Fibroblast of the aortic adventitia (primary cell): Measurements from ENCODE around the gene EPHA10. TPM values are rescaled to one million over a fixed set of nuclear protein-coding genes. Genes with fewer than 3 reads are reported as not detected.

Source experiments
- DNase-seq: peaks from one replicate; pipeline ENCODE4 v3.0.0-alpha.2; 2010; ENCODE audit warnings: low read depth
- H3K4me3 ChIP-seq: 2 replicates; pipeline ENCODE4 v1.5.1; 2011; ENCODE audit warnings: low read depth, mild to moderate bottlenecking, control low read depth, low read length, moderate library complexity
- total RNA-seq: library from RNA; depleted of rRNA; stranded (reverse); fragments of >200 nt; gene quantifications from 2 replicates; pipeline ENCODE4 v1.2.3, GENCODE V29; 2012; ENCODE audit warnings: low replicate concordance
- TF ChIP-seq, protein P1 (sequence below): IDR thresholded peaks from 2 replicates; pipeline ENCODE4 v1.5.1; 2011; ENCODE audit warnings: mild to moderate bottlenecking, low read length, control low read depth, inconsistent platforms; ENCODE audit not compliant: insufficient read depth

Gene EPHA10
- total RNA-seq, 1 donor = not detected

DNA sequence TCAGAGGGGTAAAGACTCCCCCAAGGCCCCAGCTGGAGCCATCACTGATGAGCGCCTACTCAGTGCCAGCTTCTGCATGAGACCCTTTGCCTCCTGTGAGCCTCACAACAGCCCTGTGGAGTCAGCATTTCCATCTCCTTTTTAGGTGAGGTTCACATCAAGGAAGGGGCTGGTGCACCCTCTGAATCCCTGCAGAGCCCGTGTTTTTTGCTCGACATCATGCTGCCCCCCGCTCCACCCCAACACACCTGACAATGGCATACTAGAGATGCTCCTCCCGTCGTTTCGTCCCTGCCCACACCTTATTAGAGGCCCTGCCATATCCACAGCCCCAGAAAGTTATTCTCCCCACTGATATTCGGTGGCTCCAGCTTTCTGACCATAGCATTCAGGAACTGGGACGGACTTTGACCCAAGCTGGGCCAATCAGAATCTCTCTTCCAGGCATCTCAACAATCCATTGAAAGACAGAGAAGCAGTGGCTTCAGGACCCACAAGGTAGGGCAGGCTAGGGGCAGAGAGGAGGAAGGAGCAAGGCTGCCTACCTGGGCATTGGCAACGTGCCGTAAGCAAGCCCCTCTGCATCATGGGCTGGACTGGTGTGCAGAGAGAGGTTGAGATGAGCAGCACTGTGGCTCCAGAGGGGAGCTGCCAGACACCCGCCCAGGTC, 32.7 kb downstream of the EPHA10 start:
- H3K4me3 ChIP-seq = no peak overlapping the region
- DNase-seq = no peak
- TF ChIP-seq, protein P1, sequence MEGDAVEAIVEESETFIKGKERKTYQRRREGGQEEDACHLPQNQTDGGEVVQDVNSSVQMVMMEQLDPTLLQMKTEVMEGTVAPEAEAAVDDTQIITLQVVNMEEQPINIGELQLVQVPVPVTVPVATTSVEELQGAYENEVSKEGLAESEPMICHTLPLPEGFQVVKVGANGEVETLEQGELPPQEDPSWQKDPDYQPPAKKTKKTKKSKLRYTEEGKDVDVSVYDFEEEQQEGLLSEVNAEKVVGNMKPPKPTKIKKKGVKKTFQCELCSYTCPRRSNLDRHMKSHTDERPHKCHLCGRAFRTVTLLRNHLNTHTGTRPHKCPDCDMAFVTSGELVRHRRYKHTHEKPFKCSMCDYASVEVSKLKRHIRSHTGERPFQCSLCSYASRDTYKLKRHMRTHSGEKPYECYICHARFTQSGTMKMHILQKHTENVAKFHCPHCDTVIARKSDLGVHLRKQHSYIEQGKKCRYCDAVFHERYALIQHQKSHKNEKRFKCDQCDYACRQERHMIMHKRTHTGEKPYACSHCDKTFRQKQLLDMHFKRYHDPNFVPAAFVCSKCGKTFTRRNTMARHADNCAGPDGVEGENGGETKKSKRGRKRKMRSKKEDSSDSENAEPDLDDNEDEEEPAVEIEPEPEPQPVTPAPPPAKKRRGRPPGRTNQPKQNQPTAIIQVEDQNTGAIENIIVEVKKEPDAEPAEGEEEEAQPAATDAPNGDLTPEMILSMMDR = no peak

DNA sequence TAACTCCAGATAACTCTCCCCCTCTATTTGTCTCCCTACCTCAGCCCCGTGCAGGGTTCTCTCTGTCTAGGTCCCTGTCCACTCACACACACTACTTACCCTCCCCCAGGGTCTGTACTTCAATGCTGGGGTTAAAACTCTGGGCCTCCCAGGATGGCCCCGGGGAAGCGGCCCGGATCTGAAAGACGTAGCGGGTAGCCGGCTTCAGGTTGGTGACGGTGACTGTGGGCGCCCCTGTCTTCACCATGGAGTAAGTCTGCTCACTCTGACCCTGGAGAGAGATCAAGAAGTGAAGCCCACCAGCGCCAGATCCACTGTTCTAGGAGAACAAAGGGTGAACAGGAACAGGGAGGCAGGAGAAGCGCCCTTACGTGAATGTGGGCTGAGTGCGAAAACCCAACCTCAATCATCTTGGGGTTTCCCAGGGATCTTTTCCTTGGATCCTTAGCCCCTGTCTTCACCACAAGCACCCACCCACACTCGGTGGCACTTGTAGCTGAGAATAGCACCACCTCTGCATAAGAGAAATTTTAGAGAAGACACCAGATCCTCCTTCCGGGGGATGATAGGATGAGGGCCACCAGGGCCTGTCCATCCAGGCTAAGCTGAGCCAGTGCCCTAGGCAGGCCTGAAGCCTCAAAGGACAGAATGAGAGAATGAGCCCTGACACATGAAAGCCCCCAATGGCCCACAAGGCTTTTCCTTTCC, 33.5 kb downstream of the EPHA10 start:
- no peak overlapping the region for H3K4me3 ChIP-seq
- no peak for DNase-seq
- TF ChIP-seq, protein P1 = no peak

DNA sequence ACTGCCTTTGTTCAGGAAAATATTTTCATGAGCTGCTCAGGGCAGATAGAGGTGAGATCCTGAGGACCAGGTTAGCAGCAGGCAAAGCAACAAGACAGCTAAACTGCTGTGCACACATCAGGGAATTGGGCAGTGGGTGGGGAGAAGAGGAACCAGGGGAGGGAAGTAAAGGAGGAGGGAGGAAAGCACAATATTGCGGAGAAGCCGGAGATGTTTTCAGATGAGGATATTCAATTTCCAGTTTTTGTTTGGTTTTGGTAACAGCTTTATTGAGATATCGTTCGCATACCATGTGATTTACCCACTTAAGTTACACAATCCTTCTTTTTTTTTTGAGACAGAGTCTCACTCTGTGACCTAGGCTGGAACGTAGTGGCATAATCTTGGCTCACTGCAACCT, 34.5 kb downstream of the EPHA10 start:
- DNase-seq = no peak

DNA sequence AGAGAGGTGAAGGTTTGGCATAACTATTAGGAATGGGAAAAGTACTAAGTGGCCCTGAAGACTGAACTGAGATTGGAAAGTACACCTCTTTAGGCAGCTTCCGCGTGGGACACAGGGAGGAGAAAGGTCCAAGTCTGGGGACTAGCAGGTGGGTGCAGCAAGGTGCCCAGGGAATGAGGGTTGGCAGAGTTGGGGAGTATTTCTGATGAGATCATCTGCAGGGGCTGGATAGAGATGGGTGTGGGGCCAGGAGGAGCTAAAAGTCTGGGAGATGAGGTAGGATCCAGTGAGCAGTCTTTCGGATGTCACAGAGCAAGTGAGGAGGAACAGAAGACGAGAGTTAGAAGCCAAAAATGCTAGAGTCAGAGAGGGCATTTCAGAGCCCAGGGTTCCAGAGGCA, 36.5 kb downstream of the EPHA10 start:
- no peak for DNase-seq
- TF ChIP-seq, protein P1 = no peak

More for the DNA sequence above, 34.5 kb downstream of the EPHA10 start:
- H3K4me3 ChIP-seq = no peak overlapping the region
- TF ChIP-seq, protein P1 = no peak

DNA sequence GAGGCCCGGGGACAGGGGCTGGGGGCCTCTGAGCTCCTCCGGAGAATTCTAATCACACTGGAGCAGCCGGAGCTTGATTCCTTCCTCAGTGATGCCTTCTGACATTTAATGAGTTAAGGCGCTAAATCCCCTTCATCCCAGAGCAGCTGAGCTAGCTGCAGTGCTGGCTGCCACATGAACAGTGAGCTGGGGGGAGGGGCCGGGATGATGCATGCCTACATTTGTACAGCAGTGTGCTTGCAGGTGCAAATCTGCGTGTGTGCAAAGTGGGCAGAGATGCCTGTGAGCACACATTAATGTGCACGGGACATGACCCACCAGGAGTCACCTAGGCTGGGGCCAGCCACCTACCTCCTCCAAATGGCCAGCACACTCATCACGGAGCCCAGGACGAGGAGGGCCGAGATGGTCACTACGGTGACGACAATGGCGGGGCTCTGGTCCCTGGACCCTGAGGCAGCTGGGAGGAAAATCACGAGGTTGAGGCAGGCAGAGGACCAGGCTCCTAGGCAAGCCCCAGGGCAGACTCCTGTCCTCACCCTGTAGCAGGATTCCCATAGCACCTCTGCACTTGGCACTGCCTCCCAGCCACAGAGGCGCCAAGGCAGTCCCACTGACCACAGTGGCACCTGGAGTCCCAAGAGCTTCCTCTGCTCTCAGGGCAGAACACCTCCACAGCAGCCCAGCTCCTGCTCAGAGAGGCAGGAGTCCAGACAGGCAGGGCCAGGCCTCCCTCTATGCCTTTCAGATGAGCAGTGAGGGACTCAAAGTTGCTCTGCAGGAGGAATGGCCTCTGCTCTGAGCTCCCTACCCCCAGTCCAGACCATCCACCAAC, 38.0 kb downstream of the EPHA10 start:
- DNase-seq = no peak
- TF ChIP-seq, protein P1 = no peak

More for the DNA sequence above, 36.5 kb downstream of the EPHA10 start:
- no peak overlapping the region for H3K4me3 ChIP-seq

DNA sequence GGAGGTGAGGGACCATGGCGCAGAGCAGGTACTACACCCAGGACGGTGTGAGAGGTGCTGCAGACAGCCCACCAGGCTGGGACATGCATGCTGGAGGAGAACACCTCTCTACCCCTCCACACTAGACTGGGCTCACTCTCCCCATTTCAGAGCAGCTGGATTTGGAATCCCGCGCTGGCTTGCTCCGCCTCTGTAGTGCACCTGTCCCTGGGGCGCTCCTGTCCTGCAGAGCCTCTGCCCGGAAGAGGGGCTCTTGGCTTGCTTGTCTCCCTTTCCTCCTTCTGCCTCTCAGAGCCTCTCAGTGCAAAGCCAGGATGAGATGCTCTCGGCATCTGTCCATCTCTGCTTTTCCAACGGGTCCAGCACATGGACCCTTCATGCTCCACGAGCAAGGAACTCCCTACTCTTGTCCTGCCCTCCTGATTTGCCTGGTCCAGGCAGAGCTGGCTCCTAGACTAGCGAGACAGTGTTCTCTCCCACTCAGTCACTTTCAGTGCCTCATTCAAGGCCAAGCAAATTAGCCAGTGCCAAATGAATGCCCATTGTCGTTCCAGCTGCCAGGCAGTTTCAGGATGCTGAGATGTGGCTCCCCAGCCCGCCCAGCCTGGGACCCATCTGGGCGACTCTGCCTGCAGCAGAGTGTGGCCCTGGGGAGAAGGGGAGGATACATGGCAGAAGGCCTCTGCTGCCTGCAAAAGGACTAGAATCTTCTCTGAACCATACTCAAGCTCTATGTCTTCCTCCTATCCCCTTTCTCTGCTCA, 38.9 kb downstream of the EPHA10 start:
- TF ChIP-seq, protein P1 = no peak
- no peak for DNase-seq

More for the DNA sequence above, 38.0 kb downstream of the EPHA10 start:
- no peak overlapping the region for H3K4me3 ChIP-seq

More for the DNA sequence above, 38.9 kb downstream of the EPHA10 start:
- no peak overlapping the region for H3K4me3 ChIP-seq
